ENCODE results near the gene POU2AF1. TPM values are rescaled to one million over a fixed set of nuclear protein-coding genes. Genes with fewer than 3 reads are reported as not detected.

Gene POU2AF1
- 4.8 TPM for total RNA-seq
- polyA plus RNA-seq = 1 to 10 TPM; 1.6 to 3.8 (median 2.2) TPM

GRCh38 chr11:111378861-111379601, at the start of gene POU2AF1:
Gene POU2AF1, minus strand, starts transcription at chr11:111379275. Its CDS starts 98 bp downstream, at chr11:111379177.
- ATAC-seq (ENCODE audit: low read depth in 2 of 2) = peak; percentile 84 to 87
- Mint-ChIP-seq H3K4me3 (peak within 1 kb of the TSS; percentile 69 to 92 (median 84)), H3K4me1 (peaks cover 7 to 42% (median 19%) of the 10 kb centered on the region in 4 donors), H3K36me3 (no peaks in the 10 kb centered on the region), H3K9me3 (peaks cover 0 to 4% (median 0%) of the 10 kb centered on the region in 7 donors), H3K27me3 (peaks cover 5% of the 10 kb centered on the region), H3K27ac (peak within 1 kb of the TSS; percentile 92 to 98 (median 93))
- no peaks in the 10 kb centered on the region for H3K36me3 ChIP-seq (ENCODE audit: control insufficient read depth, insufficient read depth, low read length)
- H3K4me1 ChIP-seq (ENCODE audit: control insufficient read depth, insufficient read depth, low read length, poor library complexity, severe bottlenecking) = peaks cover 18% of the 10 kb centered on the region
- peak within 1 kb of the TSS; percentile 55 for H3K4me3 ChIP-seq (ENCODE audit: low read depth, low read length)
- peak; percentile 20 to 94 (median 69) for DNase-seq
- H3K27me3 ChIP-seq (ENCODE audit: control insufficient read depth, insufficient read depth, low read length) = no peaks in the 10 kb centered on the region
- H3K9me3 ChIP-seq (ENCODE audit: control insufficient read depth in 2 of 2, low read length in 2 of 2) = no peaks in the 10 kb centered on the region
- H3K27ac ChIP-seq (ENCODE audit: insufficient read depth, low read length, poor library complexity, severe bottlenecking) = no peak within 1 kb of the TSS

- no peaks in the 10 kb centered on the region for H3K4me1 ChIP-seq (ENCODE audit: control insufficient read depth, insufficient read depth, low read length, poor library complexity, severe bottlenecking)
- H3K4me3 ChIP-seq (ENCODE audit: low read depth, low read length) = no peak overlapping the region
- Mint-ChIP-seq H3K4me3 (no peak overlapping the region), H3K27ac (no peak overlapping the region), H3K27me3 (peaks cover 20% of the 10 kb centered on the region), H3K9me3 (no peaks in the 10 kb centered on the region), H3K4me1 (peaks cover 0 to 3% (median 0%) of the 10 kb centered on the region in 4 donors), H3K36me3 (no peaks in the 10 kb centered on the region)
- peaks cover 2% of the 10 kb centered on the region for H3K27me3 ChIP-seq (ENCODE audit: control insufficient read depth, insufficient read depth, low read length)
- no peaks in the 10 kb centered on the region for H3K9me3 ChIP-seq (ENCODE audit: control insufficient read depth in 2 of 2, low read length in 2 of 2)
- DNase-seq (no peak), ATAC-seq (ENCODE audit: low read depth in 2 of 2) (no peak)
- H3K36me3 ChIP-seq (ENCODE audit: control insufficient read depth, insufficient read depth, low read length) = no peaks in the 10 kb centered on the region
- no peak overlapping the region for H3K27ac ChIP-seq (ENCODE audit: insufficient read depth, low read length, poor library complexity, severe bottlenecking)
These were observed 49.2 kb upstream of the POU2AF1 start for GRCh38 chr11:111428113-111428876.

- Histone ChIP-seq H3K9me3 (ENCODE audit: control insufficient read depth in 2 of 2, low read length in 2 of 2) (no peaks in the 10 kb centered on the region), H3K4me1 (ENCODE audit: control insufficient read depth, insufficient read depth, low read length, poor library complexity, severe bottlenecking) (no peaks in the 10 kb centered on the region), H3K36me3 (ENCODE audit: control insufficient read depth, insufficient read depth, low read length) (no peaks in the 10 kb centered on the region), H3K27ac (ENCODE audit: insufficient read depth, low read length, poor library complexity, severe bottlenecking) (no peak overlapping the region), H3K4me3 (ENCODE audit: low read depth, low read length) (no peak overlapping the region), H3K27me3 (ENCODE audit: control insufficient read depth, insufficient read depth, low read length) (peaks cover 2% of the 10 kb centered on the region)
- Mint-ChIP-seq H3K27me3 (peaks cover 14% of the 10 kb centered on the region), H3K4me3 (no peak overlapping the region), H3K27ac (no peak overlapping the region), H3K4me1 (peaks cover 0 to 3% (median 0%) of the 10 kb centered on the region in 4 donors), H3K9me3 (no peaks in the 10 kb centered on the region), H3K36me3 (no peaks in the 10 kb centered on the region)
- DNase-seq (no peak), ATAC-seq (ENCODE audit: low read depth in 2 of 2) (no peak)
These were observed 48.4 kb upstream of the POU2AF1 start for GRCh38 chr11:111427471-111427912.

- Histone ChIP-seq H3K27me3 (ENCODE audit: control insufficient read depth, insufficient read depth, low read length) (peaks cover 2% of the 10 kb centered on the region), H3K4me1 (ENCODE audit: control insufficient read depth, insufficient read depth, low read length, poor library complexity, severe bottlenecking) (no peaks in the 10 kb centered on the region), H3K4me3 (ENCODE audit: low read depth, low read length) (no peak overlapping the region), H3K27ac (ENCODE audit: insufficient read depth, low read length, poor library complexity, severe bottlenecking) (no peak overlapping the region), H3K9me3 (ENCODE audit: control insufficient read depth in 2 of 2, low read length in 2 of 2) (no peaks in the 10 kb centered on the region), H3K36me3 (ENCODE audit: control insufficient read depth, insufficient read depth, low read length) (no peaks in the 10 kb centered on the region)
- peaks cover 0 to 3% (median 0%) of the 10 kb centered on the region in 4 donors for H3K4me1 Mint-ChIP-seq
- no peaks in the 10 kb centered on the region for H3K36me3 Mint-ChIP-seq
- H3K4me3 Mint-ChIP-seq = no peak overlapping the region
- no peaks in the 10 kb centered on the region for H3K9me3 Mint-ChIP-seq
- DNase-seq (no peak), ATAC-seq (ENCODE audit: low read depth in 2 of 2) (no peak)
- peaks cover 14% of the 10 kb centered on the region for H3K27me3 Mint-ChIP-seq
- peak overlapping the region in 2 of 3 donors; percentile 4 to 69 for H3K27ac Mint-ChIP-seq
These were observed 47.5 kb upstream of the POU2AF1 start for GRCh38 chr11:111426617-111427016.

- Mint-ChIP-seq H3K36me3 (no peaks in the 10 kb centered on the region), H3K9me3 (no peaks in the 10 kb centered on the region), H3K27me3 (peaks cover 4% of the 10 kb centered on the region), H3K4me1 (peaks cover 0 to 9% (median 0%) of the 10 kb centered on the region in 4 donors), H3K27ac (no peak overlapping the region), H3K4me3 (no peak overlapping the region)
- no peaks in the 10 kb centered on the region for H3K36me3 ChIP-seq (ENCODE audit: control insufficient read depth, insufficient read depth, low read length)
- H3K4me3 ChIP-seq (ENCODE audit: low read depth, low read length) = no peak overlapping the region
- no peak overlapping the region for H3K27ac ChIP-seq (ENCODE audit: insufficient read depth, low read length, poor library complexity, severe bottlenecking)
- H3K9me3 ChIP-seq (ENCODE audit: control insufficient read depth in 2 of 2, low read length in 2 of 2) = no peaks in the 10 kb centered on the region
- ATAC-seq (ENCODE audit: low read depth in 2 of 2) (no peak), DNase-seq (no peak)
- no peaks in the 10 kb centered on the region for H3K27me3 ChIP-seq (ENCODE audit: control insufficient read depth, insufficient read depth, low read length)
- no peaks in the 10 kb centered on the region for H3K4me1 ChIP-seq (ENCODE audit: control insufficient read depth, insufficient read depth, low read length, poor library complexity, severe bottlenecking)
These were observed 44.2 kb upstream of the POU2AF1 start for GRCh38 chr11:111423250-111423615.

- no peaks in the 10 kb centered on the region for H3K27me3 ChIP-seq (ENCODE audit: control insufficient read depth, insufficient read depth, low read length)
- H3K36me3 ChIP-seq (ENCODE audit: control insufficient read depth, insufficient read depth, low read length) = no peaks in the 10 kb centered on the region
- H3K27ac ChIP-seq (ENCODE audit: insufficient read depth, low read length, poor library complexity, severe bottlenecking) = no peak overlapping the region
- Mint-ChIP-seq H3K27me3 (peaks cover 4% of the 10 kb centered on the region), H3K27ac (peak overlapping the region in 1 of 3 donors; percentile 34), H3K4me3 (no peak overlapping the region), H3K9me3 (no peaks in the 10 kb centered on the region), H3K4me1 (peaks cover 2 to 13% (median 3%) of the 10 kb centered on the region in 4 donors), H3K36me3 (no peaks in the 10 kb centered on the region)
- DNase-seq (peak in 2 of 3 donors; percentile 13 to 46), ATAC-seq (ENCODE audit: low read depth in 2 of 2) (peak; percentile 23 to 34)
- H3K9me3 ChIP-seq (ENCODE audit: control insufficient read depth in 2 of 2, low read length in 2 of 2) = no peaks in the 10 kb centered on the region
- peaks cover 3% of the 10 kb centered on the region for H3K4me1 ChIP-seq (ENCODE audit: control insufficient read depth, insufficient read depth, low read length, poor library complexity, severe bottlenecking)
- H3K4me3 ChIP-seq (ENCODE audit: low read depth, low read length) = no peak overlapping the region
These were observed 43.6 kb upstream of the POU2AF1 start for GRCh38 chr11:111422494-111423249.

- Mint-ChIP-seq H3K27ac (no peak overlapping the region), H3K4me3 (no peak overlapping the region), H3K36me3 (no peaks in the 10 kb centered on the region), H3K27me3 (peaks cover 4% of the 10 kb centered on the region), H3K4me1 (peaks cover 10 to 26% (median 12%) of the 10 kb centered on the region in 4 donors), H3K9me3 (no peaks in the 10 kb centered on the region)
- ATAC-seq (ENCODE audit: low read depth in 2 of 2) = no peak
- H3K36me3 ChIP-seq (ENCODE audit: control insufficient read depth, insufficient read depth, low read length) = no peaks in the 10 kb centered on the region
- no peak for DNase-seq
- H3K27ac ChIP-seq (ENCODE audit: insufficient read depth, low read length, poor library complexity, severe bottlenecking) = no peak overlapping the region
- H3K4me1 ChIP-seq (ENCODE audit: control insufficient read depth, insufficient read depth, low read length, poor library complexity, severe bottlenecking) = peaks cover 8% of the 10 kb centered on the region
- no peaks in the 10 kb centered on the region for H3K9me3 ChIP-seq (ENCODE audit: control insufficient read depth in 2 of 2, low read length in 2 of 2)
- no peaks in the 10 kb centered on the region for H3K27me3 ChIP-seq (ENCODE audit: control insufficient read depth, insufficient read depth, low read length)
- H3K4me3 ChIP-seq (ENCODE audit: low read depth, low read length) = no peak overlapping the region
These were observed 42.2 kb upstream of the POU2AF1 start for GRCh38 chr11:111421251-111421650.
